CD4-positive, alpha-beta T cell treated with Interleukin-6 at 100 ng/mL for 8 hours (primary cell): ENCODE results near the gene ASTN1.

ENCODE experiments used
- DNase-seq: peaks from one replicate; pipeline ENCODE4 v3.0.0-alpha.2; 2020; ENCODE audit warnings: mixed read lengths, low spot score

Gene ASTN1

DNA sequence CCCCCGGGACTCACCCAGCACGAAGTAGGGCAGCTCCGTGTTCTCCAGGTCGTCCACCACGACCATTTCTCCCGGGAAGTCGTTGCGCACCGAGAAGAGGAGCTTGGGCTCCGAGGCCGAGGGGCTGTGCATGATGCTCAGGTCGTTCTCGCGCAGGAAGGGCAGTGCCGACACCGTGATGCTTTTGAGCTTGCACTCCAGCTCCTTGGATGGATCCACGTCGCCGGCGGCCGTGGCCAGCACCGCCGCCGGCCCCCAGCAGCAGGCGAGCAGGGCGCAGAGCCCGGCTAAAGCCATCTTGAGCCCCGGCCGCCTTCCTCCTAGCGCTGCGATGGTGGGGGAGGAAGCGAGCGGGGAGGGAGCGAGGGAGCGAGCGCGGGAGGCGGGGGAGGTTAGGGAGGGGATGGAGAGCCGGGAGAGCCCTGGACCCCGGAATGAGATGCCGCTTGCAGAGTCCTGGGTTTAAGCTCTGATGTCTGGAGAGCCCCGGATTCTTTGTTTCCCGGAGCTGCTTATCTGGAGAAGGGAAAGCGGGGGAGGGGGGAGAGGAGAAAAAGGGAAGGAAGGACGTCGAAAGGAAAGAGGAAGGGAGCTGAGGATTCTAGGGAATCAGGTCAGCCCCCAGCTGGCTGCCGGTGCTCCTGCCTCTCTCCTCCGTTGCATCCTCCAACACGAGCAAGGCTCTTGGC is at the start of gene ASTN1:
TSS of gene ASTN1 (minus strand) at position 333 of the 689 bp plus-strand sequence. CDS start at position 297, 36 bp downstream.
- no peak for DNase-seq

DNA sequence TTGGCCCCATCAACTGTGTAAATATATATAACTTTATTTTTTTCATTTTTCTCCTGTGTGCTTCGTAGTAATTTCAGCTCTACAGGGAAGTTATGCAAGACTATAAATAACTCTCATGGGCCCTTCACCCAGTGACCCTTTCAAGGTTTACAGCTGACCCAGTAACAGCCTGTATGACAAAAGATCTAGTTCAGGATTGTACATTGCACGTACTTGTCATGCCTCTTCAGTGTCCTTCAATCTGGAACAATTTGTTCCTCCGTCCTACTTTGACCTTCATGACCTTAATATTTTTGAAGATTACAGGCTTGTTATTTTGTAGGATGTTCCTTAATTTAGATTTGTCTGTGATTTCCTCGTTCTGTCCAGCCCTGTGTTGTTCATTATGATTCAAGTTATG is 46.7 kb upstream of the ASTN1 start:
- DNase-seq: no peak

DNA sequence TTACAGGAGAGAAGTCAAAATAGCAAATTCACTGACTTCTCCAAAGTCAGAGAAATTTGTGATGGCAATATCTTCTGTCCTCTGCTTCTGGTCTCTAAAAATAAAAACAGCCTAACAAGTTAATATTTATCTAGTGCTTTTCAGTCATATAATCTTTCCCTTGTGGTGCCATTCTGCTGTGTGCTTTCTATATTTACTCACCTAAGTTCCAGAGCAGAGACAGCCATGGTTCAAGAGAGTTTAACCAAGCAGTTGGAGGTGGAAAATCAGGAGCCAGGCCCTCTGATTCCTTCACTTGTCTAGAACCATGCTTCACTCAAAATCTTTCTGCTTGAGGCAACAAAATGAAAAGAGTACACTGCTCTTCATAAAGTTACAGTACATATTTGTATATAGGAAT is 45.6 kb upstream of the ASTN1 start:
- no peak for DNase-seq

DNA sequence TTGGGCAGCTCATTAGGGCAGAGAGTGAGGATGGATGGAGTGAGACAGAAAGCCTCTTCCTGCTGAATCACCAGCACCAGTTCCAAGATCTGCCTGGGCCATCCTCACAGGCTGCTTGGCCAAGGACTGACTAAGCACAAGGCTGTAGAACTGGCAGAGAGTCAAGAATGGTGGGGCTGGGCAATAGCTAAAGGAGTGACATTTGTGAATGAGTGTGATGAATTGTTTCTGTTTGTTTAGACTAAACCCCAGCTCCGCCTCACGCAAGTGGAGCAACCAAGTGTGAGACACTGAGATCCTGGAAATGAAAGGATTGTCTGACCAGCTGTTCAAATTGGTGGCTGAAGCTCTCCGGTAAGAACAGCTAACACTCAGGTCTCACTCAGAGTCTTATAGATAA is 44.8 kb upstream of the ASTN1 start:
- no peak for DNase-seq

DNA sequence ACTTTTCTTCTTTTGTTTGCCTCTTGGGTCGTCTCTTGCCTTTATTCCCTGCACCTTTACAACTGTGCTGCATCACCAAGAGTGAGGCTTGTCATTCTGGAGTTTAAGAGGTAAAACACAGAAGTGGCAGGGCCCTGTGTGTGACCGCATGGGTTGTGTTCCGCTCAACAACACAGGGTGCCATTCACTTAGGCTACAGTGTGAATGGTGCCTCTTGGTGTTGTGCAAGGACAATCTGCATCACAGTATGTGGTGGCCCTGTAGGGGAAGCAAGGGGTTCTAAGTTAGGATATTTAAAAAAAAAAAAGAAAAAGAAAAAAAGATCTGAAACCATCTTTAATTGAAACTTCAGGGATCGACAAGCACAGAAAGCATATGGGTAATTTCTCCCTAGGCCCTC is 44.4 kb upstream of the ASTN1 start:
- no peak for DNase-seq

DNA sequence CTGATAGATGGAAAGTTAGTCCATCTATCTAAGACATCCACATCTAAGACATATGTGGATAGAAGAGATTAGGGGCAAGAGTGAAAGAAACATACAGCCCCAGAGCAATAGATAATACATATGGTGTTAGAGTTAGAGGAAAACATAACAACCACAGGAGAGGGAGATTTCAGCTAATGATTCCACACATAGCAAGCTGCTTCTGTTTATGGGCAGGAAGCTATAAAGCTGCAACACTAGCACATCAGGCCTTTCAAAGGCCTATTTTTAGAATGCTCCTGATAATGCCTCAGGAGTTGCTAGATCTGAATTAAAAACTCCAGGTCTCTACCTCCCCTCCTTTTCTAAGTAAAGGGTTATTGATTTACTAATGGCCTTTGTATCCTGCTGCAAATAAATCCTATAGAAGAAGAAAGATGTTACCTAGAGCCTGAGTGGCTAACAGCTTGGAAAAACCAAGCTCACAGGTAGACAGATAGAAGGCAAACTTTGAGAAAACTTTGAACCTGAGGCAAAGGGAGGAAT is 42.4 kb upstream of the ASTN1 start:
- no peak for DNase-seq

DNA sequence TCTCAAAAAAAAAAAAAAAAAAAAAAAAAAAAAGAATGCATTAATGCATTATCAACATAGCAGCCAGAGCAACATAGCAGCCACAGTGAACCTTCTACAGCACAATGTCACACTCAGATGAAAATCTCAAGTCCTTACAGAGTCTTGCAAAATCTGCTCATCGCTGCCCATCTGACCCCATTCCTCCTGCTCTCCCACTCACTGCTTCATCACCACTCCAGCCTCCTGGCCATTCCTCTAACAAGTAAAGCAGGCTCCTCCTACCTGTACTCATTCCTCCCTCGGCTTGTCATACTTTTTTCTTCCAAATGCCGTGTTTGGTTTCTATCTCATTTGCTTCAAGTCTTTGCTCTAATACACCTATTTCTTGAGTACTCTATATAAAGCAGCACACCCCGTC is 35.8 kb upstream of the ASTN1 start:
- DNase-seq: no peak

DNA sequence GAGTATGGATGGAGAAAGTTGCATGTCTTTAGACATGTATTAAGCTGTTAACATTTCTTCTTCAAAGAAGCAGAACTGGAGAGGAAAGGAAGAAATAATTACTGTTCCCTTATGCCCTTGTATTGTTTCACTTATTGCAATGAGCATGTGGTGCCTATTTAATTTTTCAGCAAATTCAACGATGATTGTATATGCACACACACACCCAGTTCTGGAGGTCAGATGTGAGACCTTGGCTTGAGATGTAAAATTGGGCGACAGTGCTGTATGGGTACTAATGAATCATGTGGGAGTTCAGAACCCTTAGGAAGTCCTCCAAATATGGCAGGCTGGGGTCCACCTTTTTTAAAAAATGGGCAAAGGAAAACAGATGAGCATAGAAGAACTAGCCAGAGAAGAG is 33.7 kb upstream of the ASTN1 start:
- DNase-seq: no peak

DNA sequence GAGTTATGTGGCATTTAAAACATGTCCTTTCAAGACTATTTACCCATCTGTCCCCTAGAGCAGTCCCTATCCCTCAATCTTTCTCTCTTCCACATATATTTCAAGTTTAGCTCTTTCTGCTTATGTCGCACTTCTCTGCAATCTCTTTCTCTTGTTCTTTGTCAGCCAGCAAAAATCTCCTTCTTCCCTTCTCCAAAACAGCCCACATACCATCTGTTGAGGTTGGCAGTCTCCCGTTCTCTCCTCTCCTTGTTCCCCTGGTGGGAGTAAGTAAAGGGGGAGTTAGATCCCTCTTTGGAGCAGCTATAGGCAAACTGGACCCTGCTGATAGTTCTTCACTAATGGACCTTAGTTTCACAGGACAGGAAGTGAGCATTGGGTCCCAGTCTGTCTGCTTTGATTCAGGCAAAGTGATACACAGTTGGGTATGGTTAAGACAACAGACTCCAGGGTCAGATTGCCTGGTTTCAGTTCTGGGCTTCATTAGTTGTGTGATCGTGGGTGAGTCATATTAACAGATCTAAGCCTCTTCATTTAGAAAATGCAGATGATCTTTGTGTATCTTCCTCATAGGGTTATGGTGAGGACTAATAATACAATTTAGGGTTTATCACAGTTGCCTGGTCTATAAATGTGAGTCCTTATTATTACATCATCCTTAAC is 25.9 kb upstream of the ASTN1 start:
- no peak for DNase-seq

DNA sequence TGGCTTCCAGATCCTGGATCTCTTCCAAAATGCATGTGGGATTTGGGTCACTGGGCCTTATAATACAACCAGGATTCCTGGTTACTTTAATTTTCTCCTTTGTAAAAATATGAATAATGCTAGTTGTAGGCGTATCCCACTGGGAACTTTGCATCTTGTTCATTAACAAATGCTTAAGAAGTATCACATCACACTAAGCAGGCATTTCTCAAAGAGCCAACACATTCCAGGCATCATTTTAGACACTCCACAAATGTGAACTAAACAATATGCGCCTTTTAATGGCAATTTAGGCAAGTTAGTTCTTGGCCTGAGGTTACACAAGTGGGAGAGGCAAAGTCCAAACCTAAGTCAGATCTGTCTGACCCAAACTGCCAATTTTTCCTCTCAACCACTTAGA is 22.1 kb upstream of the ASTN1 start:
- DNase-seq: no peak

DNA sequence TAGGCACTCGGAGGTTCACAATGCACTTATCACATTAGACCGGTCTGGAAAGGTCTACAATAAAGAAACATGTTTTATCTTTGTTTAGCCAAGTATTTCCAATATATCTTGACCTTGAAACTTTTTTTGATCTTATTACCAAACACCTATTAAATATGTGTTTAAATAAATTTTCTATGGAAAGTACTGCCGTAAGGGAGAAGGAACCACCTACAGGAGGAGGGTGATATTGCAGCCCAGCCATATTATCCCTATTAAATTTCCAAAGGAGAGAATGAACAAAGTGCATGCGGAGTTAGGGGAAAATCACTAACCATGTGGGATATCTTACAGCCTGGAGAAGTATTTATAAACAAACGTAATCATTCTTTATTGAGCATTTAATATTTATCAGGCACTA is 20.7 kb upstream of the ASTN1 start:
- no peak for DNase-seq

DNA sequence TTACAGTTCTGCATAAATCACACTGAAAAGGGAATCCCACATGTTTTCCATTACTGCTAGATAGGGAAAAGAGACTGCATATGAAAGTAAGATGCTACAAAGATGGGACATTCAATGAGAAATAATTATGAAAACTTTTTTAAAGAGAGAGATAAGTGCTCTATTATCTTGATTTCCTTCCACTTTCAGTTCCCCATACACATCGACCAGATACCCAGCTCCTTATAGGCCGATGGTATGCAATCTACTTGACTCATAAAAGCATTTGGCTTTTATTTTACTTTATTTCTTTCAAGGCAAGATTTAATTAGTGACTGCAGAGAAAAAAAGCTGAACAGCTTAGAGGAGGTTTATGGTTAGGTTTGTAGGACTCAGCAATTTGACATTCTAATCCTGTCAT is 19.3 kb upstream of the ASTN1 start:
- no peak for DNase-seq

DNA sequence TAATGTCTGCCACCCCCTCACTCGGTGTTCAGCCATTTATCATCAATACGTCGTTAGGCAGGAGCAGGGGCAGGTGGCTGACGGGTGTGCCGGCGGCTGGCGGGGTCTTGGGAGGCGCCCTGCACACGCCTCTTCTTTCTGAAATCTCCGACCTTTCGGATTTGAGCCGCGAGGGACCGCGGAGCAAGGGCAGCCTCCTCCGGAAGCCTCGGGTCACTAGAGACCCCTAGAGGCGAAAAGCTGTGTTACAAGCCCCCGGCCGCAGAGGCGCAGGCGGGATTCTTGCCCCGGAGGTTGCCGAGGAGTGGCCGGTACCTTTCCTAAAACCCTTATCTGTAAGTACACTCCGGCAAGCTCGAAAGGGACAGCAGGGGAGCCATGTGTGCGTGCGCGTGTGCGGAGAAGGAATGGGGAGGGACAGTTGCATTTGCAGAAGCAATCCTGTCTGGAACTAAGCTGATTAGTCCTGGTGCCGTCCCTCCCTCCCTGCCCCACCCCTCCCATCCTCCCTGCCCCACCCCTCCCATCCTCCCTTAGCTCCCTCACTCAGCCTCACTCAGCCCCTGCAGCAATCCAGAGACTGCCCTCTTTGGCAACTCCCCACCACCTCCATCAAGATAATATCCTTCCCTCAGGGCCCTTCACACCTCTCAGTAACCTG is 17.2 kb upstream of the ASTN1 start:
- DNase-seq: no peak

DNA sequence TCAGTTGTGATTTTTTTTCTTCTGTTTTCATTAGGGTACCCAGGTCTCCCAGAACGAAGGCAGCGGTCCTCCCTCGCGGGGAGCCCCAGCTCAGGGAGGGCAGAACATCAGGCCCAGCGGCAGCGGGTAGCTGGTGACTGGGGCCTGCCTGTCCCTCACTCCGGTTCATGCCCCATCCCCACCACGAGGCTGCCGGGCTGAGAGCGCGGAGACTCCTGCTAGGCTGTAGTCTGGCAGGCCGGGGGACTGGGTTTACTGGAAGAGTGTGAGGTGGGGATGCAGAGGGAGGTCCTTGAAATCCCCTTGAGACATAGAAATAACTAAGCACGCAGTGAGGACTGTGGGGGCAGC is 16.7 kb upstream of the ASTN1 start:
- no peak for DNase-seq

DNA sequence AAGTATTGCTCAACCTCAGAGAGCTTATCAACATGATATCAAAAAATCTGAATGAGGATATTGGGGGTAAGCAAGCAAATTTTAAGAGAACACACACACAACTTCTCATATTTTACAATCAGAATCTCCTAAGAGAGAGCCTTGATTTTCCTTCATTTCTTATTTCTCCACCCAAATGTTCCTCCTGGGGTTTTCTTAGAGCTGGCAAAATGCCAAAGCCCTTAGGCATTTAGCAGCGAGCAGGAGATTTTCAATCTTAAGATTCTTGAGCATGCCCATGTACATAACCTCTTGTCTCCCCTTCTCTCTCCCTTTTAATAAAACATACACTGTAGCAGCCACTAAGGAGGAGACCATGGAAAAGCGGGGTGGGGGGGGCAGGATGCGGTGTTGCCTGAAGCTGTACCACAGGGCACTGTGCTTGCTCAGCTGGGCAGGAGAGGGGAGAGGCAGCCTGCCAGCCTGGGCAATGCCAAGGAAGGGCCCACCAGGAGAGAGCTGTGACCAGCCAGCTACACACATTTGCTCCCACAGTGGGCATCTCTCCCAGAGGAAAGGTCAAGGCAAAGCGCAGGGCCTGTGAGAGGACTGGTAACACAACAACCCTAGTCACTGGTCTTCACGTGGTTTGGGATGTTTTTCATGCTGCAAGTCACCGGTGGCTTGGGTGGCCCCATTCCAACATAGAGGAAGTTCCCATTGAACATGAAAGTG is 10.6 kb upstream of the ASTN1 start:
- DNase-seq: no peak

DNA sequence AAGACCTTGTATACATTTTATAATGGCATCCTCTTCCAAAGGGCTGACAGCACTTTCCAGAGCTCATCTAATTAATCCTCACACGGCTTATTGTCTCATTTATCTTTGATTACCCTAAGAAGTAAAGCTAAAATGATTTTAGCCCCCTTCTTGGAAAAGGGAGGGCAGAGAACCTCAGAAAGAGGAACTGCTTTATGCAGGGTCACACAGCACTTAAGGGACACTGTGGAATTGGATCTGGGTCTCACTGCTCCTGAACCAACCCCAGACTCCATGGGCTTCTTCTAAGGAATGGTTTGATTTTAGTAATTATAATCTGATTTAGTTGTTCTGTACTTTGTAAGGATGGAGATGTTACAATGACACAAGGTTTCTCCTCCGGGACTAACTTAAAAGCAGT is 9.5 kb upstream of the ASTN1 start:
- no peak for DNase-seq

DNA sequence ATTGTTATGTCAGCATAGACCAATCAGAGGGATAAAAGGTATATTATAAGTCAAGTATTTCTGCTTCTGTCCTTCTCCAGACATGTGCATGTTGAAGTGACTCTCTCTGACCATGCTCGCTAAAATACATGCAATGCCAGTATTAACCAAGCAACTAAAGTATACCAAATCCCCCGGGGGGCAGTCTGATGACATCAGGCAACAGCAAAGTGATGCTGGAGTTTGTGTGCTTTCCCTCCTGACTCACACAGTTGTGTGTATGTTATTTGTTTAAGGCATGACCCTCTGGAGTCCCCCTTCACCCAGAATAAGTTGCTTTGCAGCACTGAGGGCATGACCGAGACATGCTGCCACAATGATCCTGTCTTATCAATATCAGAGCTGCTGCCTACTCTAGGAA is 8.4 kb upstream of the ASTN1 start:
- no peak for DNase-seq

DNA sequence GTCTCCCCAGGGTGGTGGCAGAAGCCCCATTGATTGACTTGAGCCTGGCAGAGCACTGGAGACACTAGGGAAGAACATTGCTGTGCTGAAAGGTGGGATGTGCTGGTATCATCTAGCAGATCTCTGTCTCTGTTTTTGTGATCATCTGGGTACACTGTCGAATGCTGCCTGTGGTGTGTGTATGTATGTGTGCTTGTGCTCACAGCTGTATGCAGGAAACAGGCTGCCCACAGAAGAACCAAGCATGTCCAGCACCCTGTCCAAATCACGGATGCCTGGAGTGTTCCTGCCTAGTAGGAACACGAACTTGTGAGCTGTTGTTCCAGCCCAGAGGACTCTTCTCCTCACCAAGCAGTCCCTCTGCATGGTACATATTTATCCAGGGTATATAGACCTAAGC is 7.8 kb upstream of the ASTN1 start:
- no peak for DNase-seq

DNA sequence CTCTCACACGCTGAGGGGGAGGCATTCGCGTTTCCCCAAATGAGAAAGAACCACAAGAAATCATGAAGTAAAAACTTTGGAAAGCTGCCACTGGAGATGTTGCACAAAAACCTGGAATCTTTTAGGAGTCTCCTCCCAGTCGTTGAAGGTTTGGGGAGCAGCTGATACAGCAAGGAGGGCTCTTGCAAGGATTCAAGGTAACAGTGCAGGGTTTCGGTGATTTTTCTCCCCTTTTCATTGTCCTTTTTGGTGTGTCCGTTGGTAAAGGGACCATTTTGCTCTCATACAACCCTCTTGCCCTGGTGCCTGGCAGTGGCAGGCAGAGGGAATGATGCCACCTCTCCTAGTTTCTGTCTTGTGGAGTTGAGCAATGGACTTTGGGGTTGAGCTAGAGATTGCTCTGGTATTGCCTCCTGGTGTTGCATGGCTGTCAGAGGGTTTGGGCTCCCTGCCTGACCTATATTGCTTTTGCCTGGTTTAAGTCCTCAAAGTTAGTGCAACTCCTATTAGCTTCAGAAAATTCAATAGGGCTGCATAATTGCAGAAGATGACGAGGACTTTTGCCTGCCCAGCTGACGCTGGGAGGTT is 7.1 kb upstream of the ASTN1 start:
- DNase-seq: no peak

DNA sequence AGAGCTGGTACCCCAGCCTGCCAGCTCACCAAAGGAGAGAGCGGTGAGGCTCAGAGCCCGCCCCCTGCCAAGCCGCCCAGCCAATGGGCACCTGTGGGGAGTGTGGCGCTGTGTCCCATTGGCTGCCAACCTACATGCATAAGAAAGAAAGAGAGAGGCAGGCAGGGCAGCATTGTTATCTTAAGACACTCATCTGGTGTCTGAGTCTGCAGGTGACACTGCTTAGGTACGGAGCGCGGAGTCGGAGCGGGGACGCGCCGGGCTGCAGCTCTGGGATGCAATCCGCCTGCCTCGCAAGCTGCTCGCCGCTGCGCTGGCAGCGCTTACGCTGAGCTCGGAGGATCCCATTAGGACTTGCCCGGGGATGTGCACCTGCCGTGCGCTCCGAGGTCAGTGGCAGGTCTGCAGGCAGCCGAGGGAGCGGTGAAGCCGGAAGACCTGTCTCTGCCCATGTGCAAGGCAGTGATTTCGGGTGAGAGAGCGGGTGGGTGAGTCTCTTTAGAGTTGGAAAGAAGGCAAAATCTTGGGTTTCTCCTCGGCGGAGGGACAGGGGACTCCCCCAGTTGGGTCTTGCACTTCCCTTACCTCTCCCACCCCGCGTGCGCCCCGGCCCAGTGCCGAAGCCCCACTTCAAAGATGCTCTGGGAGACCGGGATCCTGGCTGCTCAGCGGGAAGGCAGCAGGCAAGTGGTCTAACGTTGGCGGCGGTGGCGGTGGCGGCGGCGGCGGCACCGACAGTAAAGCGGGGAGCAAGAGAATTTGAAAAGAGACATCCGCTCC is 6.4 kb upstream of the ASTN1 start, which contains the start of gene BRINP2:
TSS of gene BRINP2 (plus strand) at position 203 of the 780 bp plus-strand sequence. CDS start 58,919 bp downstream, outside the sequence.
- DNase-seq: no peak

DNA sequence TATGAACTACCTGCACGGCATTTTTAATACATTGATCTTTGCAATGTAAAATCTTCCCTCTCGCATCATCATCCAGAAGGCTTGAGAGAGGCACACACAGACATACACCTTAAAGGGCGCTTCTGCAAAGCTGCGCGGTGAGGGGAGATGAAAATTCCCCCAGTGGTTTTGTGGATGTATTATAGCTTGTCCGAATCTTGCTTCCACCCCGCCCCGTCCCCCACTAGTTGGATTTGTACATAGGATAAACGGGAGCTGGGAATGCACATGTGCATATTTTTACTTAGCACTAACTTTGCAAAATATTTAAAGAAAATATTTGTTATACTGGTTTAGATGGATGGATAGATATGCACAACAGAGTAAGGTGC is 542 bp upstream of the ASTN1 start:
- no peak for DNase-seq
